HCT116 (cell line): ENCODE results near the gene PODN. TPM values are rescaled to one million over a fixed set of nuclear protein-coding genes. Genes with fewer than 3 reads are reported as not detected.

ENCODE experiments used
- ATAC-seq: fragments of 200-7000 bp; cut with Tn5 transposase; 2 replicates; pipeline ENCODE4 v1.9.1; 2020; ENCODE audit warnings: mild to moderate bottlenecking, moderate library complexity
- BruUV-seq: library from RNA; stranded (reverse); fragments of 400-500 nt; replicated peaks from 2 replicates; lab custom pipeline; 2021; lab: Mats Ljungman, UMichigan
- CTCF ChIA-PET: fragments of 300-600 bp; sonication (Branson Sonifier 250); formaldehyde crosslinking; loops from one replicate; lab custom pipeline; 2021; ENCODE audit warnings: antibody characterized with exemption; lab: Charles Lee
- POLR2A ChIA-PET: fragments of 300-600, 350-600 bp; sonication (Branson Sonifier 250); formaldehyde crosslinking; loops from one replicate; lab custom pipeline; 2021; ENCODE audit warnings: antibody characterized with exemption; lab: Charles Lee
- RAD21 ChIA-PET, 2 experiments: fragments of 300-600 bp; sonication (Branson Sonifier 250); formaldehyde crosslinking; loops; one replicate each; lab custom pipeline; 2023; ENCODE audit warnings: low total read pairs in 2 of 2; ENCODE audit not compliant: uncharacterized antibody in 2 of 2, unreplicated experiment in 2 of 2, low non-redundant PET in 1 of 2; lab: Charles Lee
- DNase-seq: peaks from one replicate; pipeline ENCODE4 v3.0.0-alpha.2; 2010; ENCODE audit warnings: low read depth, low spot score
- H2AFZ ChIP-seq: fragments of 200-600 bp; shearing (Covaris generic), sonication (generic); 2 replicates; pipeline ENCODE4 v1.6.1; 2017; ENCODE audit warnings: low read depth, mixed run types, mixed read lengths, antibody characterized with exemption, low read length; ENCODE audit not compliant: poor library complexity, severe bottlenecking
- H3K27ac ChIP-seq: 2 replicates; pipeline ENCODE4 v1.5.1; 2012; ENCODE audit warnings: low read depth, low read length
- H3K27me3 ChIP-seq: fragments of 200-600 bp; sonication (generic); 2 replicates; pipeline ENCODE4 v1.6.1; 2016; ENCODE audit warnings: mixed run types, low read length, mixed read lengths; ENCODE audit not compliant: insufficient read depth
- H3K36me3 ChIP-seq, 2 experiments: fragments of 200-500 bp in 1 of 2; fragments of 200-600 bp in 1 of 2; sonication (Bioruptor generic) in 1 of 2; sonication (generic) in 1 of 2; 2 replicates each; pipeline versions ENCODE4 v1.5.1 to v1.6.1; 2014 to 2016; ENCODE audit warnings: low read length in 2 of 2, inconsistent platforms in 1 of 2, mixed read lengths in 1 of 2, mixed run types in 1 of 2; ENCODE audit not compliant: insufficient read depth in 2 of 2, control insufficient read depth in 1 of 2
- H3K4me1 ChIP-seq, 2 experiments: fragments of 200-600 bp in 1 of 2; sonication (generic) in 1 of 2; 2 replicates each; pipeline versions ENCODE4 v1.5.1 to v1.6.1; 2012 to 2017; ENCODE audit warnings: low read length in 2 of 2, inconsistent platforms in 1 of 2, mild to moderate bottlenecking in 1 of 2, mixed read lengths in 1 of 2, mixed run types in 1 of 2, moderate library complexity in 1 of 2; ENCODE audit not compliant: insufficient read depth in 2 of 2, control insufficient read depth in 1 of 2
- H3K4me2 ChIP-seq: fragments of 200-600 bp; sonication (generic); 2 replicates; pipeline ENCODE4 v1.6.1; 2017; ENCODE audit warnings: mixed run types, low read length, mixed read lengths
- H3K4me3 ChIP-seq, 2 experiments: fragments of 200-600 bp in 1 of 2; sonication (generic) in 1 of 2; replicated peaks in 1 of 2; 2 replicates each; pipeline ENCODE4 v1.5.1; 2011 to 2016; ENCODE audit warnings: low read length in 2 of 2, control low read depth in 1 of 2, low read depth in 1 of 2, mild to moderate bottlenecking in 1 of 2, mixed read lengths in 1 of 2, mixed run types in 1 of 2
- H3K79me2 ChIP-seq: fragments of 200-600 bp; sonication (generic); 2 replicates; pipeline ENCODE4 v1.6.1; 2017; ENCODE audit warnings: mild to moderate bottlenecking, mixed run types, low read length, moderate library complexity, mixed read lengths; ENCODE audit not compliant: insufficient read depth
- H3K9ac ChIP-seq: fragments of 200-600 bp; sonication (generic); 2 replicates; pipeline ENCODE4 v1.6.1; 2016; ENCODE audit warnings: low read length, mixed read lengths
- H3K9me2 ChIP-seq: fragments of 200-600 bp; sonication (generic), shearing (Covaris generic); 2 replicates; pipeline ENCODE4 v1.6.1; 2017; ENCODE audit warnings: mixed run types, mild to moderate bottlenecking, moderate library complexity; ENCODE audit not compliant: insufficient read depth
- H3K9me3 ChIP-seq, 2 experiments: fragments of 200-500 bp in 1 of 2; fragments of 200-600 bp in 1 of 2; sonication (Bioruptor generic) in 1 of 2; sonication (generic) in 1 of 2; 2 replicates each; pipeline ENCODE4 v1.6.1; 2014 to 2017; ENCODE audit warnings: low read length in 2 of 2, mixed read lengths in 2 of 2, inconsistent platforms in 1 of 2, low read depth in 1 of 2, mild to moderate bottlenecking in 1 of 2, mixed run types in 1 of 2, moderate library complexity in 1 of 2; ENCODE audit not compliant: control insufficient read depth in 1 of 2, insufficient read depth in 1 of 2
- H4K20me1 ChIP-seq: fragments of 200-600 bp; sonication (generic), shearing (Covaris generic); 2 replicates; pipeline ENCODE4 v1.6.1; 2017; ENCODE audit warnings: mixed run types, mild to moderate bottlenecking, moderate library complexity; ENCODE audit not compliant: insufficient read depth
- CBX3 ChIP-seq: IDR thresholded peaks from 2 replicates; pipeline ENCODE4 v1.6.1; 2012; ENCODE audit warnings: low read depth
- ELF1 ChIP-seq: IDR thresholded peaks from 2 replicates; pipeline ENCODE4 v1.6.1; 2012; ENCODE audit warnings: low read depth, borderline replicate concordance
- EZH2 ChIP-seq: fragments of 200-600 bp; sonication (generic); IDR thresholded peaks from 2 replicates; pipeline ENCODE4 v1.6.1; 2017; ENCODE audit warnings: antibody characterized with exemption, mixed run types
- EZH2phosphoT487 ChIP-seq: fragments of 200-600 bp; IDR thresholded peaks from 2 replicates; pipeline ENCODE4 v1.6.1; 2018; ENCODE audit warnings: antibody characterized with exemption, borderline replicate concordance
- FOSL1 ChIP-seq: IDR thresholded peaks from 2 replicates; pipeline ENCODE4 v1.6.1; 2012; ENCODE audit warnings: low read depth
- JUND ChIP-seq: IDR thresholded peaks from 2 replicates; pipeline ENCODE4 v1.6.1; 2012
- POLR2A ChIP-seq: IDR thresholded peaks from 2 replicates; pipeline ENCODE4 v1.7.0; 2011; ENCODE audit warnings: borderline replicate concordance; ENCODE audit not compliant: insufficient read depth, insufficient read length; ENCODE audit errors: extremely low read depth
- REST ChIP-seq: IDR thresholded peaks from 2 replicates; pipeline ENCODE4 v1.6.1; 2012; ENCODE audit warnings: low read depth
- SP1 ChIP-seq: IDR thresholded peaks from 2 replicates; pipeline ENCODE4 v1.6.1; 2012; ENCODE audit warnings: low read depth
- SRF ChIP-seq: IDR thresholded peaks from 2 replicates; pipeline ENCODE4 v1.6.1; 2012; ENCODE audit warnings: low read depth
- TCF7L2 ChIP-seq: IDR thresholded peaks from 2 replicates; pipeline ENCODE4 v1.7.0; 2011; ENCODE audit warnings: borderline replicate concordance, inconsistent platforms; ENCODE audit not compliant: insufficient read depth, insufficient read length; ENCODE audit errors: extremely low read depth
- ZBTB33 ChIP-seq: IDR thresholded peaks from 2 replicates; pipeline ENCODE4 v1.6.1; 2011; ENCODE audit warnings: mild to moderate bottlenecking, low read length, moderate library complexity; ENCODE audit not compliant: insufficient replicate concordance; ENCODE audit errors: extremely low read depth
- ZNF274 ChIP-seq: fragments of 200-500 bp; sonication (Bioruptor generic); IDR thresholded peaks from 2 replicates; pipeline ENCODE4 v1.6.1; 2014; ENCODE audit warnings: mild to moderate bottlenecking, low read depth, low read length, inconsistent platforms
- intact Hi-C: fragments of 100-400 bp; cut with micrococcal nuclease; formaldehyde crosslinking; loops from 2 replicates; pipeline ENCODE4 v1.10.0; 2022
- total RNA-seq: library from RNA; stranded (reverse); gene quantifications from one replicate; pipeline ENCODE4 v1.2.1, GENCODE V29; 2021; ENCODE audit not compliant: unreplicated experiment

The PODN gene
- total RNA-seq, 1 experiment from 2014 or later, result 0.22 TPM

GRCh38 chr1:53047737-53048736 lies 14.0 kb upstream of the PODN start:
- Histone ChIP-seq H3K79me2 (no peaks in the 10 kb centered on the region), H3K9me2 (no peaks in the 10 kb centered on the region), H2AFZ (no peak overlapping the region), H3K27me3 (no peaks in the 10 kb centered on the region), H3K36me3 (no peaks in the 10 kb centered on the region), H3K9me3 (no peaks in the 10 kb centered on the region), H3K9ac (no peak overlapping the region), H3K4me3 (no peak overlapping the region), H3K4me1 (peaks cover 4 to 12% of the 10 kb centered on the region in 2 experiments; a peak in 1 of 4 replicates), H4K20me1 (no peaks in the 10 kb centered on the region), H3K27ac (peak overlapping the region; percentile 3; the same call in 1 of the 2 replicates), H3K4me2 (peak overlapping the region; percentile 25)
- TF ChIP-seq FOSL1 (no peak; the same call in 1 of the 2 replicates), CBX3 (no peak), ZNF274 (no peak), POLR2A (no peak), JUND (no peak), ELF1 (no peak), TCF7L2 (no peak), EZH2 (no peak), ZBTB33 (no peak), REST (no peak), EZH2phosphoT487 (no peak), SP1 (no peak), SRF (no peak)
- POLR2A ChIA-PET, result no interaction called here
- ATAC-seq (no peak), DNase-seq (no peak)
- no TSS peak for BruUV-seq
- intact Hi-C loops, result no loop called here
- RAD21 ChIA-PET, result no interaction called here
- CTCF ChIA-PET, result no interaction called here
